SHP77 (cell line): ENCODE measurements around the gene BPIFA1.

ENCODE experiments used
- DNase-seq, 2 experiments: peaks; one replicate each; lab custom pipeline; 2025; lab: John Stamatoyannopoulos, UW

The BPIFA1 gene

GRCh38 chr20:33277471-33278441 lies 42.0 kb downstream of the BPIFA1 start:
- DNase-seq = no peak

DNA sequence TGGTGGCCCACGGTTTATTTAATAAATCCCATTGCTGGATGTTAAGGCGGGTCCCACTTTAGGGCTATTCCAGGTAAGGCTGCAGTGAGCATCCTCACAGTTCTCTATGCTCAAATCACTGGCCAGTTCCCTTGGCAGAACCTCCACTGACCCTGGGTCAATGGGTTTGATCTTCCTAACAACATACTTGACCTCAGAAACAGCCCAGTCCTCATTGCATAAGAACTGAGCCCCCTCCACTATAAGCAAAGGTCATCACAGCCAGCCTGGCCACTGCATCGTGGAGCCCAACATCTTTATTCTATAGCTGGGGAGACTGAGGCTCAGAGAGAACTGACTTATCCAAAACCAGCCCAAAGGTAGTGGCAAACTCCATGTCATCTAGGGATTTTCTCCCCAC lies 42.9 kb downstream of the BPIFA1 start:
- no peak for DNase-seq

DNA sequence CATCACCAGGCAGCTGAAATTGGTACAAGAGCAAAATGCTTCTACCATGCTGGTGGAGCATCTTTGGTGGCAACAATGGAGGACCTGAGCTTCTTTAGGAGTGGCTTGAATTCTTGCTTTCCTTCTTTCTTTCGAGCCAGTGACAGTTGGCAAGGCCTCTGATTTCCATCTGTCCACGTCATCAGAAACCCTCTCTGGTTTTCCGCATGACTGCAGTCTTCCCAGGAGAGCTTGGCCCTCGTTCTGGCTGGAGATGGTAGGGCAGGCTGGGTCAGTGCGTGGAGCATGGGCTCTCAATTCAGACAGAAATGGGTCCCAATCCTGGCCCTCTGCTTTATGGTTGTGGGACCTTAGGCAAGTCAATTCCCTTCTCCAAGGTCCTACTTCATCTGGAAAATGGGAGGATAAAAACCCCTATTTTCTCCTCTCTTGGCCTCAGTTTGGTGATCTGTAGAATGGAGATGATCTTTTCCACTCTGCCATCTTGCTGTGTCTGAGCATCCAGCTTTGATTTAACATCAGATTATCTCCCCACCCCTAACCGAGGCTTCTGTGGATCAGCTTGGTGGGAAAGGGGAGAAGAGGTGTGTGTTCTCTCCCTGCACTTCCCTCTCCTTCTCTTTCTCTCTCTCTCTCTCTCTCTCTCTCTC lies 43.6 kb downstream of the BPIFA1 start:
- no peak for DNase-seq

- no peak for DNase-seq
These were observed 44.3 kb downstream of the BPIFA1 start for GRCh38 chr20:33280000-33280680.

- peak in 1 of 2 experiments; percentile 20 for DNase-seq
These were observed 45.0 kb downstream of the BPIFA1 start for GRCh38 chr20:33280775-33281174.

- DNase-seq = no peak
These were observed 45.9 kb downstream of the BPIFA1 start for GRCh38 chr20:33281550-33282146.

- no peak for DNase-seq
These were observed 46.6 kb downstream of the BPIFA1 start for GRCh38 chr20:33282196-33282934.

GRCh38 chr20:33282991-33283555 lies 47.3 kb downstream of the BPIFA1 start, which contains the start of gene BPIFB1:
TSS of gene BPIFB1 (plus strand) at chr20:33283214. CDS start at chr20:33286074, 2,860 bp downstream.
- DNase-seq = no peak

DNA sequence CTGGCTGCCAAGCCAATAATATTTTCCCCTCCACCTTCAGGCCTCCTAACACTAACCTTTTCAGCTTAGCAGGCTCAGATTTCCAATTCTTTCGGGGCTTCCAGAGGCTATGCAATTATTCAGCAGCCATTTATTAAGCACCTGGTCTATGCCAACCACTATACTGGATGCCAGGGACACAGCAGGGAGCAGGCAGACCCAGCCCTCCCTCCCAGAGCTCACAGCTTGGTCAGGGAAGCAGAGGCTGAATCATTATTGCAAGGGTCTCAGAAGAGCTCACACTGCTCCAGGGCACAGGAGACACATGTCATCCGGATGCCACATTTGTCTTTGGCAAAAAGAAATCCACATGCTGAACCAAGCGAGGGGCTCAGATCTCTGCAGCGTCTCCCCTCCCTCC lies 48.5 kb downstream of the BPIFA1 start:
- no peak for DNase-seq

- no peak for DNase-seq
These were observed 49.1 kb downstream of the BPIFA1 start for GRCh38 chr20:33284937-33285336.

- no peak for DNase-seq
These were observed 50.2 kb downstream of the BPIFA1 start for GRCh38 chr20:33285861-33286495.

- DNase-seq = no peak
These were observed 52.1 kb downstream of the BPIFA1 start for GRCh38 chr20:33287884-33288283.

GRCh38 chr20:33290852-33291251 lies 55.1 kb downstream of the BPIFA1 start:
- DNase-seq = no peak

DNA sequence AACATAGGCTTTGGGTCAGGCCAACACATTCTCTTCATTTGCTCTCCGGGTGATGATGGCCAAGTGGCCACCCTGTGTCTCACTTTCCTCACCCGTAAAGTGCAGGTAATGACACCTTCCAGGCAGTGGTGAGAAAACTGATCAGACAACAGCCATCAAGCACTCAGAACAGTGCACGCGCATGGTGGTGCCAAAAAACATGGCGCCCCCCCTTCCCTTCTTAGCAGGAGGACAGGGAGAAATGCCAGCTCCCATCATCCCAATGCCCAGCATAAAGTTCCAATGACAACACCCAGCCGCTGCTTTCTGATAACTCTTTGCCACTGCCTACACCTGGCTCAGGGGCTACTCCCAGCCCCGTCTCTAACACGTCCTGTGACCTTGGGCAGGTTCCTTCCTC lies 55.6 kb downstream of the BPIFA1 start:
- DNase-seq = no peak

DNA sequence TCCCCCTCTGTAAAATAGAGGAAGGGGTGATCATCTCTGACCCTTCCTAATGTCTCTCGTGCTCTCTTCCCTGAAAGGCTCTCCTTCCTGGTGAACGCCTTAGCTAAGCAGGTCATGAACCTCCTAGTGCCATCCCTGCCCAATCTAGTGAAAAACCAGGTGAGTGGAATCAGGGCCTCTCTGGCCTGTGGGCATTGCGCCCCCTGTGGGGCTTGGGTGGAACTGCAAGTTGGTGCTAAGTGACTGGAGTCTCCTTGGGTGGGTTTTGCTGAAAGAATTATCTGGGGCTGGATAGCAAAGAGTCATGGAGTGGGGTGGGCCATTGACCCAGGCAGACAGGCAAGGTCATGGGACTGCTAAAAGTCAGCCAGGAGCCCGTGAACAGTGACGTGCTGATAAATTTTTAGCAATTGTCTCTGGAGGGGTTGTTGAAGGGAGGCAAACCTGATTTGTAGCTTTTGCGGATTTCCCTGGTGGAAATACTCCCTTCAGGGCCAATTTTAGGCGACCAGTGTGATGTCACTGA lies 56.1 kb downstream of the BPIFA1 start:
- peak; percentile 8 to 59 for DNase-seq
